ENCODE data around the gene MOB1B.
"Not testable (repeated sequence)": the region's sequence is repeated elsewhere in the genome, so short reads cannot be mapped to it uniquely, and the experiment has no call there.

Gene MOB1B

GRCh38 chr4:70893790-70894189, 8.4 kb upstream of the MOB1B start:
- TF ChIP-seq, protein P1, sequence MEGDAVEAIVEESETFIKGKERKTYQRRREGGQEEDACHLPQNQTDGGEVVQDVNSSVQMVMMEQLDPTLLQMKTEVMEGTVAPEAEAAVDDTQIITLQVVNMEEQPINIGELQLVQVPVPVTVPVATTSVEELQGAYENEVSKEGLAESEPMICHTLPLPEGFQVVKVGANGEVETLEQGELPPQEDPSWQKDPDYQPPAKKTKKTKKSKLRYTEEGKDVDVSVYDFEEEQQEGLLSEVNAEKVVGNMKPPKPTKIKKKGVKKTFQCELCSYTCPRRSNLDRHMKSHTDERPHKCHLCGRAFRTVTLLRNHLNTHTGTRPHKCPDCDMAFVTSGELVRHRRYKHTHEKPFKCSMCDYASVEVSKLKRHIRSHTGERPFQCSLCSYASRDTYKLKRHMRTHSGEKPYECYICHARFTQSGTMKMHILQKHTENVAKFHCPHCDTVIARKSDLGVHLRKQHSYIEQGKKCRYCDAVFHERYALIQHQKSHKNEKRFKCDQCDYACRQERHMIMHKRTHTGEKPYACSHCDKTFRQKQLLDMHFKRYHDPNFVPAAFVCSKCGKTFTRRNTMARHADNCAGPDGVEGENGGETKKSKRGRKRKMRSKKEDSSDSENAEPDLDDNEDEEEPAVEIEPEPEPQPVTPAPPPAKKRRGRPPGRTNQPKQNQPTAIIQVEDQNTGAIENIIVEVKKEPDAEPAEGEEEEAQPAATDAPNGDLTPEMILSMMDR (IDR thresholded peaks at IDR 0.05; ENCODE audit: insufficient read depth, low read length, missing control alignments), result no peak
- no peak for DNase-seq (ENCODE audit: low read depth, low spot score)
- no peak overlapping the region for H3K4me3 ChIP-seq (ENCODE audit: low read depth, low read length)
- CTCF ChIA-PET, result no interaction called here
- POLR2A ChIA-PET, result no interaction called here

- ChIA-PET POLR2A (no interaction called here), CTCF (no interaction called here)
- TF ChIP-seq, protein P1 (IDR thresholded peaks at IDR 0.05; ENCODE audit: insufficient read depth, low read length, missing control alignments), result no peak
- no peak overlapping the region for H3K4me3 ChIP-seq (ENCODE audit: low read depth, low read length)
- no peak for DNase-seq (ENCODE audit: low read depth, low spot score)
These were observed 6.8 kb upstream of the MOB1B start for GRCh38 chr4:70895405-70895804.

- TF ChIP-seq, protein P1 (IDR thresholded peaks at IDR 0.05; ENCODE audit: insufficient read depth, low read length, missing control alignments), result no peak
- no peak overlapping the region for H3K4me3 ChIP-seq (ENCODE audit: low read depth, low read length)
- ChIA-PET POLR2A (no interaction called here), CTCF (no interaction called here)
- no peak for DNase-seq (ENCODE audit: low read depth, low spot score)
These were observed 6.2 kb upstream of the MOB1B start for GRCh38 chr4:70895811-70896491.

DNA sequence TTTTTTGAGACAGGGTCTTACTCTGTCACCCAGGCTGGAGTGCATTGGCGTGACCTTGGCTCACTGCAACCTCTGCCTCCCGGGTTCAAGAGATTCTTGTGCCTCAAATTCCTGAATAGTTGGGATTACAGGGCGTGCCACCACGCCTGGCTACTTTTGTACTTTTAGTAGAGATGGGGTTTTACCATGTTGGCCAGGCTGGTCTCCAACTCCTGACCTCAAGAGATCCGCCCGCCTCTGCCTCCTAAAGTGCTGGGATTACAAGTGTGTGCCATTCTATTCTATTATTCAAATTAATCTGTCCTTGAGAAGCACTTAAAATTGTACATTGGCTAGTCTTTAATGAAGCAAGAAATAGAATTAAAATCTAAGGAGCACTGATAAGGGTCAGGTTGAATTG, 3.6 kb upstream of the MOB1B start:
- CTCF ChIA-PET; POLR2A ChIA-PET; DNase-seq (ENCODE audit: low read depth, low spot score): not testable (repeated sequence)

GRCh38 chr4:70901607-70901983, 574 bp upstream of the MOB1B start:
- peak overlapping the region; percentile 86 for H3K4me3 ChIP-seq (ENCODE audit: low read depth, low read length)
- no peak for DNase-seq (ENCODE audit: low read depth, low spot score)
- CTCF ChIA-PET, result interaction anchor here (1.2 to 2.4 kb wide), 5 partner anchors 16 to 214 kb away, joined by 3 to 14 read pairs (median 5); no protein-coding TSS in a partner anchor
- POLR2A ChIA-PET, result interaction anchor here (0.7 to 1.2 kb wide), 5 partner anchors 13 to 197 kb away, joined by 3 to 8 read pairs (median 4); partner anchors contain the start of genes DCK and GRSF1
- TF ChIP-seq, protein P1 (IDR thresholded peaks at IDR 0.05; ENCODE audit: insufficient read depth, low read length, missing control alignments), result no peak

More for the DNA sequence above, 3.6 kb upstream of the MOB1B start:
- H3K4me3 ChIP-seq (ENCODE audit: low read depth, low read length), result not testable (repeated sequence)

GRCh38 chr4:70902577-70903290, 565 bp downstream of the MOB1B start:
- ChIA-PET POLR2A (interaction anchor here (0.7 to 1.1 kb wide), 5 partner anchors 13 to 91 kb away, joined by 3 to 8 read pairs (median 4); partner anchors contain the start of genes DCK and GRSF1), CTCF (interaction anchor here (0.8 to 2.4 kb wide), 4 partner anchors 107 to 328 kb away, joined by 3 to 14 read pairs (median 3); no protein-coding TSS in a partner anchor)
- TF ChIP-seq, protein P1 (IDR thresholded peaks at IDR 0.05; ENCODE audit: insufficient read depth, low read length, missing control alignments), result no peak
- H3K4me3 ChIP-seq (ENCODE audit: low read depth, low read length), result peak overlapping the region; percentile 86
- no peak for DNase-seq (ENCODE audit: low read depth, low spot score)

Data from AG04449 (cell line).